Gastrocnemius medialis (tissue), 4 donors: ENCODE results near the gene TWIST2. TPM values are rescaled to one million over a fixed set of nuclear protein-coding genes. Genes with fewer than 3 reads are reported as not detected.

Experiments used
- ATAC-seq, 2 donors: fragments of 150-250 bp; one replicate each; pipeline ENCODE4 v1.9.1; 2016
- DNase-seq, 2 donors: peaks; one replicate each; pipeline ENCODE4 v3.0.0-alpha.2; 2019
- H3K27ac ChIP-seq, 4 donors: fragments of 200-600 bp; sonication (generic); 1 replicate in 1 of 4; 2 replicates in 3 of 4; pipeline ENCODE4 v1.5.1; 2016 to 2018; ENCODE audit warnings: mild to moderate bottlenecking in 2 of 4, moderate library complexity in 1 of 4
- H3K27me3 ChIP-seq, 3 donors: fragments of 200-600 bp; sonication (generic) in 2 of 3; 1 replicate in 1 of 3; 2 replicates in 2 of 3; pipeline versions ENCODE4 v1.5.1 to v1.6.0; 2016 to 2019; ENCODE audit warnings: mild to moderate bottlenecking in 1 of 3, moderate library complexity in 1 of 3
- H3K36me3 ChIP-seq, 2 donors: fragments of 200-600 bp; sonication (generic) in 1 of 2; one replicate each; pipeline ENCODE4 v1.5.1; 2017 to 2018
- H3K4me1 ChIP-seq, 2 donors: fragments of 200-600 bp; sonication (generic) in 1 of 2; one replicate each; pipeline ENCODE4 v1.5.1; 2016 to 2017; ENCODE audit warnings: mild to moderate bottlenecking in 2 of 2
- H3K4me3 ChIP-seq, 4 donors: fragments of 200-600 bp; sonication (generic) in 3 of 4; 1 replicate in 1 of 4; 2 replicates in 3 of 4; pipeline ENCODE4 v1.5.1; 2016 to 2019; ENCODE audit warnings: mild to moderate bottlenecking in 2 of 4
- H3K9me3 ChIP-seq, 3 donors: fragments of 200-600 bp; sonication (generic) in 2 of 3; 1 replicate in 1 of 3; 2 replicates in 2 of 3; pipeline ENCODE4 v1.5.1; 2016 to 2019
- CTCF ChIP-seq, 5 experiments: fragments of 450-650 bp in 3 of 5; fragments of 200-600 bp in 2 of 5; sonication (generic) in 2 of 5; IDR thresholded peaks in 4 of 5; conservative IDR thresholded peaks in 1 of 5; 1 replicate in 4 of 5; 2 replicates in 1 of 5; pipeline ENCODE4 v1.5.1; 2016 to 2019; ENCODE audit warnings: antibody characterized with exemption in 5 of 5, mild to moderate bottlenecking in 3 of 5, moderate library complexity in 3 of 5
- POLR2A ChIP-seq, 2 donors: fragments of 450-650 bp; IDR thresholded peaks; one replicate each; pipeline ENCODE4 v1.6.1; 2017; ENCODE audit warnings: antibody characterized with exemption in 2 of 2, mild to moderate bottlenecking in 2 of 2, moderate library complexity in 2 of 2
- in situ Hi-C, 4 donors: fragments of 200-750 bp; cut with MboI; loops; one replicate each; pipeline versions ENCODE4 v1.15.0 to v1.8.0; 2017; ENCODE audit warnings: low sequenced_read_pairs in 4 of 4
- intact Hi-C: fragments of 100-400 bp; cut with DNase I; formaldehyde crosslinking; loops from one replicate; pipeline ENCODE4 v1.15.1; 2023; ENCODE audit warnings: low total_unique reads
- total RNA-seq, 4 donors: library from RNA; depleted of rRNA; stranded (reverse); fragments of >200 nt; gene quantifications; one replicate each; pipeline versions ENCODE4 v1.1.0 to v1.2.3, GENCODE V29; 2016

The TWIST2 gene
- total RNA-seq, 4 donors from 2014 or later, result 1.9 to 9.3 (median 2.2) TPM

- intact Hi-C loops (no loop called here), in situ Hi-C loops (no loop called here)
- TF ChIP-seq CTCF (IDR thresholded peaks at IDR 0.05 in 4 of 5, conservative IDR thresholded peaks at IDR 0.05 in 1 of 5) (no peak), POLR2A (IDR thresholded peaks at IDR 0.05) (no peak)
- Histone ChIP-seq H3K9me3 (no peaks in the 10 kb centered on the region), H3K36me3 (no peaks in the 10 kb centered on the region), H3K27ac (no peak overlapping the region), H3K27me3 (peaks cover 3 to 16% (median 4%) of the 10 kb centered on the region in 3 donors), H3K4me1 (no peaks in the 10 kb centered on the region), H3K4me3 (no peak overlapping the region)
- ATAC-seq (no peak), DNase-seq (no peak)
Measured at GRCh38 chr2:238900511-238900910, 52.6 kb downstream of the TWIST2 start.

- intact Hi-C loops, result no loop called here
- in situ Hi-C loops, result no loop called here
- Histone ChIP-seq H3K27me3 (peaks cover 3 to 16% (median 5%) of the 10 kb centered on the region in 3 donors), H3K27ac (no peak overlapping the region), H3K4me1 (no peaks in the 10 kb centered on the region), H3K36me3 (no peaks in the 10 kb centered on the region), H3K4me3 (no peak overlapping the region), H3K9me3 (no peaks in the 10 kb centered on the region)
- DNase-seq (no peak), ATAC-seq (no peak)
- TF ChIP-seq POLR2A (IDR thresholded peaks at IDR 0.05) (no peak), CTCF (IDR thresholded peaks at IDR 0.05 in 4 of 5, conservative IDR thresholded peaks at IDR 0.05 in 1 of 5) (no peak)
Measured at GRCh38 chr2:238901461-238902057, 53.7 kb downstream of the TWIST2 start.

GRCh38 chr2:238902285-238902684 is 54.4 kb downstream of the TWIST2 start:
- TF ChIP-seq CTCF (IDR thresholded peaks at IDR 0.05 in 4 of 5, conservative IDR thresholded peaks at IDR 0.05 in 1 of 5) (no peak), POLR2A (IDR thresholded peaks at IDR 0.05) (no peak)
- no peak overlapping the region for H3K27ac ChIP-seq
- no peaks in the 10 kb centered on the region for H3K4me1 ChIP-seq
- no peak for ATAC-seq
- no peak overlapping the region for H3K4me3 ChIP-seq
- in situ Hi-C loops (no loop called here), intact Hi-C loops (no loop called here)
- no peaks in the 10 kb centered on the region for H3K36me3 ChIP-seq
- DNase-seq, result no peak
- H3K27me3 ChIP-seq, result peaks cover 3 to 16% (median 12%) of the 10 kb centered on the region in 3 donors
- no peaks in the 10 kb centered on the region for H3K9me3 ChIP-seq

GRCh38 chr2:238903141-238903540 is 55.3 kb downstream of the TWIST2 start:
- DNase-seq (no peak), ATAC-seq (no peak)
- intact Hi-C loops, result no loop called here
- in situ Hi-C loops, result no loop called here
- H3K4me1 ChIP-seq, result no peaks in the 10 kb centered on the region
- TF ChIP-seq POLR2A (IDR thresholded peaks at IDR 0.05), result no peak
- no peak for TF ChIP-seq CTCF (IDR thresholded peaks at IDR 0.05 in 4 of 5, conservative IDR thresholded peaks at IDR 0.05 in 1 of 5)
- peaks cover 3 to 16% (median 13%) of the 10 kb centered on the region in 3 donors for H3K27me3 ChIP-seq
- no peak overlapping the region for H3K4me3 ChIP-seq
- H3K36me3 ChIP-seq, result no peaks in the 10 kb centered on the region
- no peaks in the 10 kb centered on the region for H3K9me3 ChIP-seq
- H3K27ac ChIP-seq, result no peak overlapping the region

GRCh38 chr2:238904177-238904576 is 56.3 kb downstream of the TWIST2 start:
- DNase-seq (no peak), ATAC-seq (no peak)
- H3K4me1 ChIP-seq, result no peaks in the 10 kb centered on the region
- intact Hi-C loops, result no loop called here
- H3K36me3 ChIP-seq, result no peaks in the 10 kb centered on the region
- TF ChIP-seq CTCF (IDR thresholded peaks at IDR 0.05 in 4 of 5, conservative IDR thresholded peaks at IDR 0.05 in 1 of 5) (no peak), POLR2A (IDR thresholded peaks at IDR 0.05) (no peak)
- in situ Hi-C loops, result no loop called here
- no peak overlapping the region for H3K4me3 ChIP-seq
- no peaks in the 10 kb centered on the region for H3K9me3 ChIP-seq
- no peak overlapping the region for H3K27ac ChIP-seq
- H3K27me3 ChIP-seq, result peaks cover 3 to 16% (median 15%) of the 10 kb centered on the region in 3 donors
